Skeletal muscle satellite cell (primary cell): ENCODE results near the gene CLSTN1.
"Not testable (repeated sequence)": the region's sequence is repeated elsewhere in the genome, so short reads cannot be mapped to it uniquely, and the experiment has no call there.

Source experiments
- H3K27me3 ChIP-seq: 2 replicates; pipeline ENCODE4 v1.7.0; 2013; ENCODE audit warnings: low read length; ENCODE audit not compliant: control insufficient read depth, insufficient read depth
- H3K36me3 ChIP-seq: 2 replicates; pipeline ENCODE4 v1.7.0; 2013; ENCODE audit warnings: mild to moderate bottlenecking, control low read depth, low read length; ENCODE audit not compliant: insufficient read depth
- H3K4me1 ChIP-seq: 2 replicates; pipeline ENCODE4 v1.7.0; 2013; ENCODE audit warnings: low read length; ENCODE audit not compliant: control insufficient read depth, insufficient read depth
- H3K4me2 ChIP-seq: 2 replicates; pipeline ENCODE4 v1.7.0; 2013; ENCODE audit warnings: mild to moderate bottlenecking, low read length
- H3K4me3 ChIP-seq: 2 replicates; pipeline ENCODE4 v1.7.0; 2013; ENCODE audit warnings: low read length
- H3K9ac ChIP-seq: 2 replicates; pipeline ENCODE4 v1.7.0; 2013; ENCODE audit warnings: mild to moderate bottlenecking, low read depth, low read length, moderate library complexity
- H3K9me3 ChIP-seq: replicated peaks from 2 replicates; pipeline ENCODE4 v1.7.0; 2013; ENCODE audit warnings: mild to moderate bottlenecking, control low read depth, low read length

CLSTN1 gene

GRCh38 chr1:9807541-9807940 lies 16.2 kb downstream of the CLSTN1 start:
- no peaks in the 10 kb centered on the region for H3K27me3 ChIP-seq
- H3K4me3 ChIP-seq = no peak overlapping the region
- no peaks in the 10 kb centered on the region for H3K4me1 ChIP-seq
- H3K4me2 ChIP-seq = no peak overlapping the region
- no peaks in the 10 kb centered on the region for H3K9me3 ChIP-seq
- H3K9ac ChIP-seq = no peak overlapping the region
- no peaks in the 10 kb centered on the region for H3K36me3 ChIP-seq

DNA sequence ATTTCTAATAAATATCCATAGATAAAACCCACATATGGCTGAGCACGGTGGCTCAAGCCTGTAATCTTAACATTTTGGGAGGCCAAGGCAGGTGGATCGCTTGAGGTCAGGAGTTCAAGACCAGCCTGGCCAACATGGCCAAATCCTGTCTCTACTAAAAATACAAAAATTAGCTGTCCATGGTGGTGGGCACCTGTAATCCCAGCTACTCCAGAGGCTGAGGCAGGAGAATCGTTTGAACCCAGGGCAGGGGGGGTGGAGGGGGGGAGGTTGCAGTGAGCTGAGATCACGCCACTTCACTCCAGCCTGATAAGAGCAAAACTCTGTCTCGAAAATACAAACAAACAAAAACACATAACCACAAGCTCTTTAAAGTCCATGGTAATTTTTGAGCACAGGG lies 17.8 kb downstream of the CLSTN1 start:
- not testable (repeated sequence) for H3K9me3 ChIP-seq, H3K4me3 ChIP-seq, H3K4me1 ChIP-seq, H3K9ac ChIP-seq, H3K4me2 ChIP-seq, H3K36me3 ChIP-seq, H3K27me3 ChIP-seq

DNA sequence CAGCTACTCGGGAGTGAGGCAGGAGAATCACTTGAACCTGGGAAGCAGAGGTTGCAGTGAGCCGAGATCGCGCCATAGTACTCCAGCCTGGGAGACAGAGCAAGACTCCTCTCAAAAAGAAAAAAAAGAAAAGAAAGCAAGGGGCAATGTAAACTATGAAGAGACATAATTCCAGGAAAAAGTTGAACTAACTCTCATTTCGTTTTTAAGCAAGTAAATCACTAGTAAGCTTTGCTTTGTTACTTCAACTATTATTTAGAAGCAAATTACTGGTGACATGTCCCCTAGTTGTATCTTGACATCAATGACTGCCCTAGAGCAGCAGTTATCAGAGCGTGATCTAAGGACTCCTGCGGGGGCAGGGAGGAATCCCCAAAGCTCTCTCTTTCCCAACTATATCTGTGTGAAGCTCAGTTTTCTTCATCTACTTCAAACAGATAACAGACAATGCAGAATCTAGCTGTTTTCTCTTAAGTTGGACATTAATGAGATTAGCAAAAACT lies 18.7 kb downstream of the CLSTN1 start:
- H3K27me3 ChIP-seq = no peaks in the 10 kb centered on the region
- no peak overlapping the region for H3K4me3 ChIP-seq
- H3K9ac ChIP-seq = no peak overlapping the region
- no peak overlapping the region for H3K4me2 ChIP-seq
- no peaks in the 10 kb centered on the region for H3K4me1 ChIP-seq
- no peaks in the 10 kb centered on the region for H3K9me3 ChIP-seq
- no peaks in the 10 kb centered on the region for H3K36me3 ChIP-seq

- H3K4me1 ChIP-seq, H3K4me3 ChIP-seq: not testable (repeated sequence)
These were observed 20.5 kb downstream of the CLSTN1 start for GRCh38 chr1:9803003-9803918.

GRCh38 chr1:9801909-9802308 lies 21.9 kb downstream of the CLSTN1 start:
- H3K27me3 ChIP-seq = no peaks in the 10 kb centered on the region
- no peaks in the 10 kb centered on the region for H3K9me3 ChIP-seq
- H3K4me2 ChIP-seq = no peak overlapping the region
- H3K9ac ChIP-seq = no peak overlapping the region
- no peaks in the 10 kb centered on the region for H3K36me3 ChIP-seq
- H3K4me1 ChIP-seq = peaks cover 16% of the 10 kb centered on the region
- H3K4me3 ChIP-seq = no peak overlapping the region

More at GRCh38 chr1:9803003-9803918, 20.5 kb downstream of the CLSTN1 start:
- not testable (repeated sequence) for H3K9ac ChIP-seq, H3K36me3 ChIP-seq, H3K4me2 ChIP-seq, H3K27me3 ChIP-seq, H3K9me3 ChIP-seq

DNA sequence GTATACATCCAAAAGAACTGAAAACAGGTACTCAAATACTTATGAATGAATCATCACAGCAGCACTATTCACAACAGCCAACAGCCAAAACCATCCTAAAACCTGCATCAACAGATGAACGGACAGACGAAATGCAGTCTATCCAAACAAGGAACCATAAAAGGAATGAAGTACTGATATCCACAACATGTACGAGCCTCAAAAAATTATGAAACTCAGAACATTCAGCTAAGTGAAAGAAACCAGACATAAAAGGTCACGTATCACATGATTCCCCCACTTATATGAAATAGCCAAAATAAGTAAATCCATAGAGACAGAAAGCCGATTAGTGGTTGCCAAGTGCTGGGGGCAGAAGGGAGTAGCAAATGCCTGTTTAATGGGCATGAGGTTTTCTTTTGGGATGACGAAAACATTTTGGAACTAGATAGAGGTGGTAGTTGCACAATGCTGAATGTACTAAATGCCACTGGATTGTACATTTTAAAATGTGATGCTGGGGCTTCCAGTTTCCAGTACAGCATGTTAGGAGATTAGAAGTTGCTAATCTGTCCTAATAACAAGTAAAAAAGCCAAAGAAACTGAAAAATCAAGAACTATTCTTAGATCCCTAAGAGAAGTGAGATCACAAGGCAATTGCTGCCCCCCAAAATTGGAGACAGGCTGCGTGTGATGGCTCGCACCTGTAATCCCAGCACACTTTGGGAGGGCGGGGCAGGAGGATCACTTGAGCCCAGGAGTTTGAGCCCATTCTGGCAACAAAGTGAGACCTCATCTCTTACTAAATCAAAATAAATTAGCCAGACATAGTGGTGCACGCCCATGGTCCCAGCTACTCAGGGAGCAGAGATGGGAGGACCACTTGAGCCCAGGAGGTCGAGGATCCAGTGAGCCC lies 25.3 kb downstream of the CLSTN1 start:
- Histone ChIP-seq H3K4me3 (peak overlapping the region; percentile 8), H3K36me3 (no peaks in the 10 kb centered on the region), H3K4me2 (peak overlapping the region; percentile 64), H3K9me3 (no peaks in the 10 kb centered on the region), H3K27me3 (no peaks in the 10 kb centered on the region), H3K4me1 (peaks cover 24% of the 10 kb centered on the region), H3K9ac (no peak overlapping the region)

DNA sequence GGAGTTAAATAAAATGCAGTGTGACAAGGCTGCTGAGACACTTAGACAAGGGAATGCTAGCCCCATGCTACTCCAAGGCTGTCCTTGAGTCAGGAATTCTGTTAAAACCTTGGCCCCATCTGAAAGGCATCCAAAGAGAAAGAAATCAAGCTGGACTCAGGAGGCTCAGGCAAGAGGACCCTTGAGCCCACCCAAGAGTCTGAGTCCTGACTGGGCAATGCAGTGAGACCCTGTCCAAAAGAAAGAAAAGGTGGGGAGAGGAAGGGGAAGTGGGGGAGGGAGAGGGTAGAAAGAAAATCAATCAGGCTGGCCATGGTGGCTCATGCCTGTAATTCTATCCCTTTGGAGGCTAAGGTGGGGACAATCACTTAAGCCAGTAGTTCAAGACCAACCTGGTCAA lies 26.7 kb downstream of the CLSTN1 start:
- Histone ChIP-seq H3K4me1 (peaks cover 31% of the 10 kb centered on the region), H3K27me3 (no peaks in the 10 kb centered on the region), H3K4me2 (no peak overlapping the region), H3K4me3 (no peak overlapping the region), H3K9ac (no peak overlapping the region), H3K36me3 (no peaks in the 10 kb centered on the region), H3K9me3 (no peaks in the 10 kb centered on the region)

GRCh38 chr1:9794081-9794480 lies 29.7 kb downstream of the CLSTN1 start:
- no peaks in the 10 kb centered on the region for H3K27me3 ChIP-seq
- no peak overlapping the region for H3K4me3 ChIP-seq

DNA sequence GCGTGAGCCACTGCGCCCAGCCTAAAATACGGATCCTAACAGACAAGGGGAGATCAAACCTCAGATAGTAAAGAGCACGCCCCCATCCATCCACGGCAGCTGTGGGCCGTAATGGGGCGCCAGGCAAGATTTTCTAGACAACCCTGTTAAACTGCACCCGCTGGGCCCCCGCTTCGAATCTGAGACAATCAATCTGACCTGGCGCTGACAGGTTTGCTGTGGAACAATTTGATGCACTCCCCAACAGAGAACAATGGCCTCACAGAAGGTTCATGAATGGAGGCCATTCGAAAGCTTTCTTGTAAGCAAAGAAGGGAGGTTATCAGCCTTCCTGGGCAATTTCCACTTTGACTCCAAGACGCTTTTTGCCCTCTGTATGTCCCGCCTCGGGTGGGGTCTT lies 30.5 kb downstream of the CLSTN1 start:
- peaks cover 23% of the 10 kb centered on the region for H3K4me1 ChIP-seq
- no peaks in the 10 kb centered on the region for H3K27me3 ChIP-seq
- H3K36me3 ChIP-seq = no peaks in the 10 kb centered on the region
- H3K9me3 ChIP-seq = no peaks in the 10 kb centered on the region
- H3K9ac ChIP-seq = no peak overlapping the region
- H3K4me2 ChIP-seq = no peak overlapping the region
- H3K4me3 ChIP-seq = no peak overlapping the region

More at GRCh38 chr1:9794081-9794480, 29.7 kb downstream of the CLSTN1 start:
- Histone ChIP-seq H3K9me3 (no peaks in the 10 kb centered on the region), H3K4me1 (peaks cover 31% of the 10 kb centered on the region), H3K9ac (no peak overlapping the region), H3K4me2 (no peak overlapping the region), H3K36me3 (no peaks in the 10 kb centered on the region)

DNA sequence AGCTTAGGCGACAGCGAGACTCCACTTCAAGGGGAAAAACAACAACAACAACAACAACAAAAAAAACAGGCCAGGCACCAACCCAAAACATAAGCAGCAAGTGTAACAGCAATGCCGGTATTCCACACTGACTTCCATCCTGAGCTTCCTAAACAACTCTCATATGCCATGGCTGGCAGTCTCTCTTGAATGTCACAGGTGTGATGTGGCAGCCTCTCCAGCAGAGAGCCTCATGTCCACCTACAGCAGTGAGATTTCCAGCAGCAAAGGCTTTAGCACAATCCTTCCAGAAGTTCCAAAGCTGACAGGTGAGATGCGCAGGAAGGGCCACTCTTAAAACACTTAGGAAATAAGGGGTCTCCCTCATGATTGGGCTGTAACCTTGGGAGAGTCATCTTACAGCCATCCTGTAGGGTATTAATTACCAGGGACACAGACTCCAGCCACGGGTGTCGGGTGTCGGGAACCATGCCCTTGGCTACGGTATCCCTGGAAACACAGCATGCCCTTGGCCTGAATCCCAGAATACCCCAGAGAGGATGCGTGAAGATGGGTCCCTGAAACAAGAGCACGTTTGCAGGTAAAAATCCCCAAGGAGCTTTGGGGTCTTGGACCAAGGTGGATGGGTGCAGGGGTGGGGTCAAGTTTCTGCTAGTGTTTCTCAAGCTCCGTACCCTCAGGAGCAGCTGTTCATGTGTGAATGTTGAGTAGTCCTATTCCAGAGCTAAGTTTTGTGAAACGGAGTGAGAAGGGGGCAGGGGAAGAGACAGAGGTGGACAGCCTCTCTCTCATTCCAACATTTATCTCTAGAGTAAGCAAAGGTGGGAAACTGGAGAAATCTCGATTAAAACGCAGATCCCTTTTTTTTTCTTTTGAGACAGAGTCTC lies 31.4 kb downstream of the CLSTN1 start:
- no peaks in the 10 kb centered on the region for H3K27me3 ChIP-seq
- no peak overlapping the region for H3K4me2 ChIP-seq
- peaks cover 16% of the 10 kb centered on the region for H3K4me1 ChIP-seq
- H3K9me3 ChIP-seq = no peaks in the 10 kb centered on the region
- no peak overlapping the region for H3K4me3 ChIP-seq
- no peaks in the 10 kb centered on the region for H3K36me3 ChIP-seq
- no peak overlapping the region for H3K9ac ChIP-seq

- not testable (repeated sequence) for H3K9me3 ChIP-seq, H3K27me3 ChIP-seq, H3K36me3 ChIP-seq, H3K4me2 ChIP-seq, H3K4me1 ChIP-seq, H3K9ac ChIP-seq, H3K4me3 ChIP-seq
These were observed 34.1 kb downstream of the CLSTN1 start for GRCh38 chr1:9789700-9790099.
